SK-N-SH treated with all-trans-retinoic acid at 6 μM for 48 hours (cell line): ENCODE data around the gene RRP1.

Experiments used
- ATAC-seq: fragments of 200-7000 bp; cut with Tn5 transposase; 3 replicates; pipeline ENCODE4 v1.9.1; 2020; ENCODE audit warnings: mild to moderate bottlenecking, moderate library complexity
- ARNTL ChIP-seq: fragments of 450-650 bp; formaldehyde crosslinking; IDR thresholded peaks from 2 replicates; pipeline ENCODE4 v1.5.0; 2020; ENCODE audit warnings: low read depth, mild to moderate bottlenecking, moderate library complexity, borderline replicate concordance
- CREB5 ChIP-seq: fragments of 250-450 bp; sonication (Bioruptor Pico); IDR thresholded peaks from 2 replicates; pipeline ENCODE4 v1.5.1; 2020; ENCODE audit warnings: low read depth, mild to moderate bottlenecking, moderate library complexity
- CSDC2 ChIP-seq: fragments of 250-450 bp; sonication (Bioruptor Pico); IDR thresholded peaks from 2 replicates; pipeline ENCODE4 v1.5.0; 2020; ENCODE audit warnings: mild to moderate bottlenecking, moderate library complexity
- CSRNP3 ChIP-seq: fragments of 250-450 bp; sonication (Bioruptor Pico); IDR thresholded peaks from 2 replicates; pipeline ENCODE4 v1.5.1; 2021; ENCODE audit warnings: mild to moderate bottlenecking, moderate library complexity
- ESRRG ChIP-seq: fragments of 250-450 bp; sonication (Bioruptor Pico); IDR thresholded peaks from 2 replicates; pipeline ENCODE4 v1.6.1; 2021; ENCODE audit warnings: mild to moderate bottlenecking
- GLIS3 ChIP-seq: fragments of 250-450 bp; sonication (Bioruptor Pico); IDR thresholded peaks from 2 replicates; pipeline ENCODE4 v1.5.0; 2020; ENCODE audit warnings: mild to moderate bottlenecking, moderate library complexity
- ISL1 ChIP-seq: fragments of 250-450 bp; sonication (Bioruptor Pico); IDR thresholded peaks from 2 replicates; pipeline ENCODE4 v2.1.2; 2022; ENCODE audit warnings: mild to moderate bottlenecking, moderate library complexity
- OSR1 ChIP-seq: fragments of 250-450 bp; sonication (Bioruptor Pico); IDR thresholded peaks from 2 replicates; pipeline ENCODE4 v1.8.0; 2022; ENCODE audit warnings: moderate library complexity, mild to moderate bottlenecking, inconsistent platforms
- POU6F1 ChIP-seq: fragments of 250-450 bp; sonication (Bioruptor Pico); IDR thresholded peaks from 2 replicates; pipeline ENCODE4 v1.8.0; 2021; ENCODE audit warnings: low read depth, mild to moderate bottlenecking, moderate library complexity, borderline replicate concordance
- PPARA ChIP-seq: fragments of 250-450 bp; sonication (Bioruptor Pico); IDR thresholded peaks from 2 replicates; pipeline ENCODE4 v1.5.0; 2020; ENCODE audit warnings: mild to moderate bottlenecking, borderline replicate concordance
- RARB ChIP-seq: fragments of 250-450 bp; sonication (Bioruptor Pico); IDR thresholded peaks from 2 replicates; pipeline ENCODE4 v1.8.0; 2021; ENCODE audit warnings: mild to moderate bottlenecking, moderate library complexity
- SNAI2 ChIP-seq: fragments of 250-450 bp; sonication (Bioruptor Pico); IDR thresholded peaks from 2 replicates; pipeline ENCODE4 v1.5.0; 2020; ENCODE audit warnings: mild to moderate bottlenecking, moderate library complexity
- TCF4 ChIP-seq: fragments of 250-450 bp; sonication (Bioruptor Pico); IDR thresholded peaks from 2 replicates; pipeline ENCODE4 v1.8.0; 2021; ENCODE audit warnings: mild to moderate bottlenecking, moderate library complexity, borderline replicate concordance
- TOX ChIP-seq: fragments of 250-450 bp; sonication (Bioruptor Pico); IDR thresholded peaks from 2 replicates; pipeline ENCODE4 v1.8.0; 2021; ENCODE audit warnings: mild to moderate bottlenecking, moderate library complexity, borderline replicate concordance
- TSHZ2 ChIP-seq: fragments of 250-450 bp; sonication (Bioruptor Pico); IDR thresholded peaks from 2 replicates; pipeline ENCODE4 v1.5.0; 2020; ENCODE audit warnings: mild to moderate bottlenecking, moderate library complexity
- ZC3H10 ChIP-seq: fragments of 250-450 bp; sonication (Bioruptor Pico); IDR thresholded peaks from 2 replicates; pipeline ENCODE4 v1.5.1; 2021; ENCODE audit warnings: mild to moderate bottlenecking, moderate library complexity
- ZFP3 ChIP-seq: fragments of 250-450 bp; sonication (Bioruptor Pico); IDR thresholded peaks from 2 replicates; pipeline ENCODE4 v1.5.0; 2020; ENCODE audit warnings: mild to moderate bottlenecking, moderate library complexity
- ZFP30 ChIP-seq: fragments of 450-650 bp; formaldehyde crosslinking; IDR thresholded peaks from 2 replicates; pipeline ENCODE4 v1.5.0; 2022; ENCODE audit warnings: mild to moderate bottlenecking, moderate library complexity
- ZNF565 ChIP-seq: fragments of 450-650 bp; formaldehyde crosslinking; conservative IDR thresholded peaks from 2 replicates; pipeline ENCODE4 v1.5.0; 2020; ENCODE audit warnings: low read depth, mild to moderate bottlenecking, moderate library complexity
- ZNF70 ChIP-seq: fragments of 450-650 bp; formaldehyde crosslinking; IDR thresholded peaks from 2 replicates; pipeline ENCODE4 v1.5.0; 2020; ENCODE audit warnings: mild to moderate bottlenecking, moderate library complexity
- ZNF8 ChIP-seq: fragments of 450-650 bp; formaldehyde crosslinking; IDR thresholded peaks from 2 replicates; pipeline ENCODE4 v1.5.0; 2020; ENCODE audit warnings: mild to moderate bottlenecking, moderate library complexity
- TF ChIP-seq, protein P1 (sequence below): fragments of 250-450 bp; sonication (Bioruptor Pico); IDR thresholded peaks from 2 replicates; pipeline ENCODE4 v1.8.0; 2020; ENCODE audit warnings: mild to moderate bottlenecking, moderate library complexity, borderline replicate concordance

Gene RRP1

DNA sequence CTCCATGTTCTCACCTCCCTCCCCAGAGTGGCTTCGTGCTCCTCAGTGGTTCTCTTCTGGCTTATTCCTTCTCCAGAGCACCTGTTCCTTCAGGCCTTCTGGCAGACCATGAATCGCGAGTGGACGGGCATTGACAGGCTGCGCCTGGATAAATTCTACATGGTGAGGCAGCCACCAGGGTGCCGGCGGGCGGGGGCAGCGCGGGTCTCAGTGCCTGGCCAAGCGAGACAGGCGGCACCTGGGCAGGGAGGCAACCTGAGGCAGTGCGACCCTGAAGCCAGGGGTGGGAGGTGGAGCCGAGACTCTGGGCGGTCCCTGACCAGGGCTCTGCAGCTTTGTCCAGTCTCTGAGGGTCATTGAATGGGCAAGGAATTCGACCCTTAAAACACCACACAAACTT is 3.9 kb downstream of the RRP1 start:
- ATAC-seq = no peak
- no peak for TF ChIP-seq CSDC2 (CRISPR knock-in tag)
- no peak for TF ChIP-seq RARB (CRISPR knock-in tag)

DNA sequence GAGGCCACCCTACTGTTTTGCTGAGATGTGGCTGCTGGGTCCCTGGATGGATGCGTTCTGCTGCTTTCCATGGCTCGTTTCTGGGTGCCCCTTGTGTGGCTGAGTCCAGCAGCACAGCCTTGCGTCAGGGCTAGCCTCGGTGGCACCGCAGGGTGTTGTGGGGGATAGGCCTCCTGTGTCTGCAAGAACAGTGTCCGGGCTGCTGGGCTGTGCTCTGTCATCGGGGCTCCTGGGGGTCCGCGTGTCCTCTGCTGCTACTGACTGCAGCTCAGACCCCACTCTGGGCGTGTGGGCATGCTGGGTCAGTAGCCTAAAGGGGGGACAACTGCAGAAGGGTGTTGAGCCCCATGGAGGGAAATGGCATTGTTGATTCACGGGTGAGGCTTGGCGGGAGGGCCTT is 4.9 kb downstream of the RRP1 start:
- no peak for ATAC-seq

GRCh38 chr21:43794857-43795256 is 5.5 kb downstream of the RRP1 start:
- no peak for ATAC-seq
- TF ChIP-seq ZFP3 (CRISPR knock-in tag) = no peak
- TF ChIP-seq GLIS3 = no peak
- no peak for TF ChIP-seq TSHZ2 (CRISPR knock-in tag)
- no peak for TF ChIP-seq TCF4 (CRISPR knock-in tag)
- TF ChIP-seq ISL1 (CRISPR knock-in tag) = no peak
- TF ChIP-seq ESRRG (CRISPR knock-in tag) = no peak
- TF ChIP-seq CSRNP3 = no peak
- no peak for TF ChIP-seq POU6F1 (CRISPR knock-in tag)
- no peak for TF ChIP-seq SNAI2 (CRISPR knock-in tag)
- TF ChIP-seq TOX (CRISPR knock-in tag) = no peak
- TF ChIP-seq ZNF70 = no peak
- TF ChIP-seq ARNTL = no peak
- no peak for TF ChIP-seq ZC3H10 (CRISPR knock-in tag)
- TF ChIP-seq PPARA = no peak
- no peak for TF ChIP-seq ZNF565 (CRISPR knock-in tag)
- no peak for TF ChIP-seq OSR1
- TF ChIP-seq, protein P1, sequence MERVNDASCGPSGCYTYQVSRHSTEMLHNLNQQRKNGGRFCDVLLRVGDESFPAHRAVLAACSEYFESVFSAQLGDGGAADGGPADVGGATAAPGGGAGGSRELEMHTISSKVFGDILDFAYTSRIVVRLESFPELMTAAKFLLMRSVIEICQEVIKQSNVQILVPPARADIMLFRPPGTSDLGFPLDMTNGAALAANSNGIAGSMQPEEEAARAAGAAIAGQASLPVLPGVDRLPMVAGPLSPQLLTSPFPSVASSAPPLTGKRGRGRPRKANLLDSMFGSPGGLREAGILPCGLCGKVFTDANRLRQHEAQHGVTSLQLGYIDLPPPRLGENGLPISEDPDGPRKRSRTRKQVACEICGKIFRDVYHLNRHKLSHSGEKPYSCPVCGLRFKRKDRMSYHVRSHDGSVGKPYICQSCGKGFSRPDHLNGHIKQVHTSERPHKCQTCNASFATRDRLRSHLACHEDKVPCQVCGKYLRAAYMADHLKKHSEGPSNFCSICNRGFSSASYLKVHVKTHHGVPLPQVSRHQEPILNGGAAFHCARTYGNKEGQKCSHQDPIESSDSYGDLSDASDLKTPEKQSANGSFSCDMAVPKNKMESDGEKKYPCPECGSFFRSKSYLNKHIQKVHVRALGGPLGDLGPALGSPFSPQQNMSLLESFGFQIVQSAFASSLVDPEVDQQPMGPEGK = no peak
- no peak for TF ChIP-seq ZFP30 (CRISPR knock-in tag)
- TF ChIP-seq CREB5 (CRISPR knock-in tag) = no peak
- no peak for TF ChIP-seq ZNF8 (CRISPR knock-in tag)

More for the DNA sequence above, 4.9 kb downstream of the RRP1 start:
- TF ChIP-seq TSHZ2 (CRISPR knock-in tag) (no peak), ZNF8 (CRISPR knock-in tag) (no peak), SNAI2 (CRISPR knock-in tag) (no peak), ZFP3 (CRISPR knock-in tag) (no peak), ISL1 (CRISPR knock-in tag) (no peak)
